ENCODE data around the gene TMEM26. TPM values are rescaled to one million over a fixed set of nuclear protein-coding genes. Genes with fewer than 3 reads are reported as not detected.

TMEM26 gene
- total and polyA plus RNA-seq, 2 of the 13 experiments (the other 11 are each of a cell fraction or from before 2014, with no cell fraction given), result not detected

DNA sequence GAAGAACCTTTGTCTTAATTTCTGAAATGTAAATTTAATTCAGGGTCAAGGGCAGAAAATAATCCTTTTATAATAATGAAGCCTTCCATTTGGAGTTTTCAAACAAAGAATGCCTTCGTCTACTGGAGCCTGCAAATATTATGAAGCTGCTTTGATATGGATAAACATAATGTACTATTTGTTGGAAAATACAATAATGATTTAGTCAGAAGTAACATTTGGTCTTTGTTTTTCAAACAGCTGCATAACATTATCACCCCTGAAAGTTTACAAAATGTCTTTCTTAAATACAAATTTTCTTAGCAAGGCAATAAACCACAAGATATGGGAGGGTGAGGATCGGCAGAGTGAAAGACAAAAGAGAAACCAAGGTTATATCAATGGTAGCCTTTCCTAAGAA is 41.5 kb downstream of the TMEM26 start:
- no peak overlapping the region for H3K4me2 ChIP-seq (ENCODE audit: low read depth, low read length)
- no peaks in the 10 kb centered on the region for H4K20me1 ChIP-seq (ENCODE audit: insufficient read depth, low read length)
- no peaks in the 10 kb centered on the region for H3K79me2 ChIP-seq (ENCODE audit: insufficient read depth, low read length)
- H3K9ac ChIP-seq (ENCODE audit: insufficient read depth, low read depth, low read length), result no peak overlapping the region
- H2AFZ ChIP-seq (ENCODE audit: low read length), result no peak overlapping the region
- no TSS peak for BruUV-seq (replicated peaks)
- DNase-seq (ENCODE audit: low spot score) (no peak), ATAC-seq (no peak), FAIRE-seq (no peak)
- POLR2A ChIA-PET, result no interaction called here
- H3K27ac ChIP-seq (ENCODE audit: extremely low read length, insufficient read depth, low read length), result no peak overlapping the region
- intact Hi-C loops (cut with micrococcal nuclease; ENCODE audit: unreplicated experiment) (no loop called here), in situ Hi-C loops (cut with HindIII; ENCODE audit: extremely low pct_ligation_motif_present, low pct_unique_long_range_greater_than_20kb) (no loop called here)
- H3K27me3 ChIP-seq (ENCODE audit: control insufficient read depth in 1 of 2, insufficient read depth in 2 of 2, low read length in 2 of 2), result no peaks in the 10 kb centered on the region
- no peak overlapping the region for H3K4me3 ChIP-seq (replicated peaks in 1 of 3; ENCODE audit: insufficient read depth in 1 of 3, low read depth in 2 of 3, low read length in 3 of 3)
- 23% methylated on average over 2 of the region's 2 CpGs for whole genome bisulfite sequencing (ENCODE audit: low lambda C conversion rate)
- no peaks in the 10 kb centered on the region for H3K36me3 ChIP-seq (replicated peaks in 1 of 2; ENCODE audit: control insufficient read depth in 1 of 2, insufficient read depth in 2 of 2, low read length in 2 of 2)
- H3K9me3 ChIP-seq (ENCODE audit: low read length), result no peaks in the 10 kb centered on the region
- CTCF ChIA-PET (ENCODE audit: low intra/inter-chr PET ratio, low total read pairs), result no interaction called here
- H3K4me1 ChIP-seq (ENCODE audit: insufficient read depth, low read length), result no peaks in the 10 kb centered on the region
- TF ChIP-seq SMYD3 (CRISPR knock-in tag; IDR thresholded peaks at IDR 0.05), result no peak
- no peak for TF ChIP-seq ZNF530 (CRISPR knock-in tag; IDR thresholded peaks at IDR 0.05; ENCODE audit: low read depth)
- no peak for TF ChIP-seq JUND (CRISPR knock-in tag; IDR thresholded peaks at IDR 0.05)
- TF ChIP-seq ZNF124 (CRISPR knock-in tag; IDR thresholded peaks at IDR 0.05), result no peak
- no peak for TF ChIP-seq ZNF772 (CRISPR knock-in tag; IDR thresholded peaks at IDR 0.05)
- no peak for TF ChIP-seq SP5 (CRISPR knock-in tag; IDR thresholded peaks at IDR 0.05; ENCODE audit: borderline replicate concordance, low read depth)
- TF ChIP-seq ZBTB7A (CRISPR knock-in tag; IDR thresholded peaks at IDR 0.05), result no peak
- no peak for TF ChIP-seq BORCS8-MEF2B (CRISPR knock-in tag; IDR thresholded peaks at IDR 0.05)
- no peak for TF ChIP-seq SKI (IDR thresholded peaks at IDR 0.05; ENCODE audit: partially characterized antibody)
- no peak for TF ChIP-seq SYNCRIP (IDR thresholded peaks at IDR 0.05; ENCODE audit: insufficient read depth, low read depth, low read length)
- TF ChIP-seq SP4 (CRISPR knock-in tag; IDR thresholded peaks at IDR 0.05), result no peak
- TF ChIP-seq SP2 (CRISPR knock-in tag; IDR thresholded peaks at IDR 0.05), result no peak
- no peak for TF ChIP-seq ZNF451 (CRISPR knock-in tag; IDR thresholded peaks at IDR 0.05)
